Measurements from ENCODE around the gene RYR2. TPM values are rescaled to one million over a fixed set of nuclear protein-coding genes. Genes with fewer than 3 reads are reported as not detected.
A peak's percentile ranks its signal among the peaks of the same experiment; 100 is the strongest.

The RYR2 gene
- total and polyA plus RNA-seq, 2 experiments from 2014 or later: 0.50 to 0.95 TPM

GRCh38 chr1:237751090-237751489, 709.1 kb downstream of the RYR2 start:
- no peak for DNase-seq (ENCODE audit: low spot score)
- H3K9me2 ChIP-seq (replicated peaks; ENCODE audit: insufficient read depth): no peaks in the 10 kb centered on the region
- no peak for TF ChIP-seq EZH2 (IDR thresholded peaks at IDR 0.05; ENCODE audit: borderline replicate concordance)
- no peak for TF ChIP-seq CTCF (IDR thresholded peaks at IDR 0.05; ENCODE audit: poor library complexity)
- no peak for TF ChIP-seq EZH2phosphoT487 (IDR thresholded peaks at IDR 0.05; ENCODE audit: low read depth, severe bottlenecking, unreplicated experiment)

GRCh38 chr1:237754627-237755026, 712.6 kb downstream of the RYR2 start:
- Histone ChIP-seq H3K4me3 (no peak overlapping the region), H3K9me3 (ENCODE audit: low read depth) (no peaks in the 10 kb centered on the region), H3K4me1 (ENCODE audit: insufficient read depth) (no peaks in the 10 kb centered on the region), H3K9me2 (replicated peaks; ENCODE audit: insufficient read depth) (no peaks in the 10 kb centered on the region), H3K27me3 (no peaks in the 10 kb centered on the region), H4K20me1 (ENCODE audit: insufficient read depth, poor library complexity, severe bottlenecking) (no peaks in the 10 kb centered on the region), H3K4me2 (no peak overlapping the region), H2AFZ (no peak overlapping the region), H3K79me2 (no peaks in the 10 kb centered on the region), H3K27ac (no peak overlapping the region), H3K36me3 (replicated peaks; ENCODE audit: insufficient read depth, low read depth) (no peaks in the 10 kb centered on the region)
- no peak for TF ChIP-seq EZH2 (IDR thresholded peaks at IDR 0.05; ENCODE audit: borderline replicate concordance)
- no peak for TF ChIP-seq CTCF (IDR thresholded peaks at IDR 0.05; ENCODE audit: poor library complexity)
- TF ChIP-seq EZH2phosphoT487 (IDR thresholded peaks at IDR 0.05; ENCODE audit: low read depth, severe bottlenecking, unreplicated experiment): no peak
- WGBS (ENCODE audit: low lambda C conversion rate, missing lambda C conversion rate): 91% methylated on average over 3 of the region's 3 CpGs
- no peak for DNase-seq (ENCODE audit: low spot score)

More at GRCh38 chr1:237751090-237751489, 709.1 kb downstream of the RYR2 start:
- 72% methylated on average over 2 of the region's 2 CpGs for WGBS (ENCODE audit: low lambda C conversion rate, missing lambda C conversion rate)
- Histone ChIP-seq H3K79me2 (no peaks in the 10 kb centered on the region), H3K4me2 (no peak overlapping the region), H3K4me1 (ENCODE audit: insufficient read depth) (no peaks in the 10 kb centered on the region), H3K4me3 (no peak overlapping the region), H2AFZ (no peak overlapping the region), H3K27me3 (no peaks in the 10 kb centered on the region), H3K9me3 (ENCODE audit: low read depth) (no peaks in the 10 kb centered on the region), H4K20me1 (ENCODE audit: insufficient read depth, poor library complexity, severe bottlenecking) (no peaks in the 10 kb centered on the region), H3K27ac (no peak overlapping the region), H3K36me3 (replicated peaks; ENCODE audit: insufficient read depth, low read depth) (no peaks in the 10 kb centered on the region)

GRCh38 chr1:237756304-237756967, 714.5 kb downstream of the RYR2 start:
- no peaks in the 10 kb centered on the region for H3K36me3 ChIP-seq (replicated peaks; ENCODE audit: insufficient read depth, low read depth)
- no peaks in the 10 kb centered on the region for H3K9me3 ChIP-seq (ENCODE audit: low read depth)
- DNase-seq (ENCODE audit: low spot score): peak; percentile 12
- no peaks in the 10 kb centered on the region for H4K20me1 ChIP-seq (ENCODE audit: insufficient read depth, poor library complexity, severe bottlenecking)
- no peaks in the 10 kb centered on the region for H3K79me2 ChIP-seq
- WGBS (ENCODE audit: low lambda C conversion rate, missing lambda C conversion rate): 85% methylated on average over 12 of the region's 12 CpGs
- H3K9me2 ChIP-seq (replicated peaks; ENCODE audit: insufficient read depth): no peaks in the 10 kb centered on the region
- H3K4me2 ChIP-seq: no peak overlapping the region
- H2AFZ ChIP-seq: no peak overlapping the region
- peaks cover 4% of the 10 kb centered on the region for H3K4me1 ChIP-seq (ENCODE audit: insufficient read depth)
- no peak overlapping the region for H3K27ac ChIP-seq
- no peak overlapping the region for H3K4me3 ChIP-seq
- TF ChIP-seq CTCF (IDR thresholded peaks at IDR 0.05; ENCODE audit: poor library complexity) (no peak), EZH2phosphoT487 (IDR thresholded peaks at IDR 0.05; ENCODE audit: low read depth, severe bottlenecking, unreplicated experiment) (no peak), EZH2 (IDR thresholded peaks at IDR 0.05; ENCODE audit: borderline replicate concordance) (no peak)
- H3K27me3 ChIP-seq: no peaks in the 10 kb centered on the region

Measured in hepatocyte (in vitro differentiated cells).